PC-9 (cell line): Measurements from ENCODE around the gene PRMT5. TPM values are rescaled to one million over a fixed set of nuclear protein-coding genes. Genes with fewer than 3 reads are reported as not detected.

Source experiments
- BruUV-seq: library from RNA; stranded (reverse); fragments of 400-500 nt; replicated peaks from 2 replicates; lab custom pipeline; 2021; lab: Mats Ljungman, UMichigan
- CTCF ChIA-PET: fragments of 300-600 bp; sonication (Branson Sonifier 250); formaldehyde crosslinking; loops from one replicate; lab custom pipeline; 2022; ENCODE audit warnings: antibody characterized with exemption; lab: Charles Lee
- POLR2A ChIA-PET: fragments of 300-600 bp; sonication (Branson Sonifier 250); formaldehyde crosslinking; loops from one replicate; lab custom pipeline; 2022; ENCODE audit warnings: antibody characterized with exemption; ENCODE audit not compliant: unreplicated experiment; lab: Charles Lee
- DNase-seq, 2 experiments: peaks; one replicate each; pipeline versions ENCODE4 v3.0.0 to v3.0.0-alpha.2; 2015 to 2022; ENCODE audit warnings: mixed read lengths in 1 of 2
- H2AFZ ChIP-seq: fragments of 200-600 bp; sonication (generic); 2 replicates; pipeline ENCODE4 v1.8.1; 2017; ENCODE audit warnings: antibody characterized with exemption
- H3F3A ChIP-seq: fragments of 200-600 bp; sonication (generic); 2 replicates; pipeline ENCODE4 v1.8.1; 2017; ENCODE audit warnings: antibody characterized with exemption, mild to moderate bottlenecking, low read depth; ENCODE audit not compliant: insufficient read depth
- H3K27ac ChIP-seq: fragments of 200-600 bp; sonication (generic); 2 replicates; pipeline ENCODE4 v1.6.1; 2016; ENCODE audit warnings: mixed run types
- H3K27me3 ChIP-seq: fragments of 200-600 bp; sonication (generic); 2 replicates; pipeline ENCODE4 v1.6.1; 2016; ENCODE audit warnings: low read depth, mixed run types; ENCODE audit not compliant: insufficient read depth
- H3K36me3 ChIP-seq: fragments of 200-600 bp; sonication (generic); 2 replicates; pipeline ENCODE4 v1.6.1; 2016; ENCODE audit warnings: low read depth, mixed run types
- H3K4me1 ChIP-seq: fragments of 200-600 bp; sonication (generic); replicated peaks from 2 replicates; pipeline ENCODE4 v1.6.1; 2016; ENCODE audit warnings: mixed run types; ENCODE audit not compliant: insufficient read depth
- H3K4me2 ChIP-seq: fragments of 200-600 bp; sonication (generic); 2 replicates; pipeline ENCODE4 v1.6.1; 2017; ENCODE audit warnings: mixed run types
- H3K4me3 ChIP-seq: fragments of 200-600 bp; sonication (generic); 2 replicates; pipeline ENCODE4 v1.6.1; 2016; ENCODE audit warnings: mixed run types
- H3K79me2 ChIP-seq: fragments of 200-600 bp; sonication (generic); 2 replicates; pipeline ENCODE4 v1.6.1; 2017; ENCODE audit warnings: low read depth, mixed run types
- H3K9me2 ChIP-seq: fragments of 200-600 bp; sonication (generic); 2 replicates; pipeline ENCODE4 v1.8.1; 2017; ENCODE audit warnings: mild to moderate bottlenecking; ENCODE audit not compliant: insufficient read depth
- H3K9me3 ChIP-seq: fragments of 200-600 bp; sonication (generic); 2 replicates; pipeline ENCODE4 v1.8.1; 2016; ENCODE audit warnings: low read depth; ENCODE audit not compliant: insufficient read depth
- H4K20me1 ChIP-seq: fragments of 200-600 bp; sonication (generic); 2 replicates; pipeline ENCODE4 v1.8.1; 2017; ENCODE audit not compliant: insufficient read depth
- EZH2 ChIP-seq: fragments of 200-600 bp; sonication (generic); IDR thresholded peaks from 2 replicates; pipeline ENCODE4 v1.8.0; 2017; ENCODE audit warnings: antibody characterized with exemption, low read depth
- intact Hi-C: fragments of 100-400 bp; cut with micrococcal nuclease; formaldehyde crosslinking; loops from one replicate; pipeline ENCODE4 v1.10.0; 2022; ENCODE audit not compliant: unreplicated experiment
- total RNA-seq: library from RNA; stranded (reverse); gene quantifications from 2 replicates; pipeline ENCODE4 v1.2.3, GENCODE V29; 2021
- TF ChIP-seq, protein P1 (sequence below): fragments of 200-600 bp; sonication (generic); conservative IDR thresholded peaks from 2 replicates; pipeline ENCODE4 v1.6.1; 2017; ENCODE audit warnings: mixed run types, antibody characterized with exemption, mild to moderate bottlenecking, moderate library complexity

Gene PRMT5
- total RNA-seq, 1 experiment from 2014 or later, result 73.2 TPM

GRCh38 chr14:22910916-22911315 is 18.3 kb downstream of the PRMT5 start:
- H3K9me3 ChIP-seq, result no peaks in the 10 kb centered on the region
- no peaks in the 10 kb centered on the region for H3F3A ChIP-seq
- intact Hi-C loops, result no loop called here
- H3K4me3 ChIP-seq, result no peak overlapping the region
- no peaks in the 10 kb centered on the region for H3K4me1 ChIP-seq
- no peak overlapping the region for H2AFZ ChIP-seq
- no TSS peak for BruUV-seq
- no peaks in the 10 kb centered on the region for H3K27me3 ChIP-seq
- H3K4me2 ChIP-seq, result no peak overlapping the region
- DNase-seq, result no peak
- TF ChIP-seq EZH2, result no peak
- TF ChIP-seq, protein P1, sequence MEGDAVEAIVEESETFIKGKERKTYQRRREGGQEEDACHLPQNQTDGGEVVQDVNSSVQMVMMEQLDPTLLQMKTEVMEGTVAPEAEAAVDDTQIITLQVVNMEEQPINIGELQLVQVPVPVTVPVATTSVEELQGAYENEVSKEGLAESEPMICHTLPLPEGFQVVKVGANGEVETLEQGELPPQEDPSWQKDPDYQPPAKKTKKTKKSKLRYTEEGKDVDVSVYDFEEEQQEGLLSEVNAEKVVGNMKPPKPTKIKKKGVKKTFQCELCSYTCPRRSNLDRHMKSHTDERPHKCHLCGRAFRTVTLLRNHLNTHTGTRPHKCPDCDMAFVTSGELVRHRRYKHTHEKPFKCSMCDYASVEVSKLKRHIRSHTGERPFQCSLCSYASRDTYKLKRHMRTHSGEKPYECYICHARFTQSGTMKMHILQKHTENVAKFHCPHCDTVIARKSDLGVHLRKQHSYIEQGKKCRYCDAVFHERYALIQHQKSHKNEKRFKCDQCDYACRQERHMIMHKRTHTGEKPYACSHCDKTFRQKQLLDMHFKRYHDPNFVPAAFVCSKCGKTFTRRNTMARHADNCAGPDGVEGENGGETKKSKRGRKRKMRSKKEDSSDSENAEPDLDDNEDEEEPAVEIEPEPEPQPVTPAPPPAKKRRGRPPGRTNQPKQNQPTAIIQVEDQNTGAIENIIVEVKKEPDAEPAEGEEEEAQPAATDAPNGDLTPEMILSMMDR, result no peak
- no peaks in the 10 kb centered on the region for H3K9me2 ChIP-seq
- H3K36me3 ChIP-seq, result peaks cover 14% of the 10 kb centered on the region; the same call in 1 of the 2 replicates
- peaks cover 13% of the 10 kb centered on the region for H3K79me2 ChIP-seq
- H4K20me1 ChIP-seq, result no peaks in the 10 kb centered on the region
- H3K27ac ChIP-seq, result no peak overlapping the region
- ChIA-PET CTCF (no interaction called here), POLR2A (no interaction called here)

DNA sequence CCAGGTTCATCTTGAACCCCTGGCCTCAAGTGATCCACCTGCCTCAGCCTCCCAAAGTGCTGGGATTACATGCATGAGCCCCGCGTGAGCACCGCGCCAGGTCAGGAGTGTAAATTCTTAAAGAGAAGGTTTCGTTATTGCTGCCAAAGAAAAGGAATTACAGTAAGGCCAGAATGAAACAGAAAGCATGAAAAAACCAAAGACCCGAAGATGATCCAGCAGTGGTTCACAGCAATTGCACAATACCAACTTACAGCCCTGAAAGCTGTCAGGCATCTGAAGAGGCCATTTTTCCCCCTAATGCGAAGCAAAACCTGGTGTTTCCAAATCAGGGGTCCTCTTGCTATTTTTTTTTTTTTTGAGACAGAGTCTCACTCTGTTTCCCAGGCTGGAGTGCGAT is 20.6 kb downstream of the PRMT5 start:
- TF ChIP-seq, protein P1, result no peak
- no peak for TF ChIP-seq EZH2
- no peak for DNase-seq
- H3K36me3 ChIP-seq, result peaks cover 13% of the 10 kb centered on the region; the same call in 1 of the 2 replicates
- intact Hi-C loops, result no loop called here
- H3K4me2 ChIP-seq, result no peak overlapping the region
- H3K27ac ChIP-seq, result no peak overlapping the region
- POLR2A ChIA-PET, result no interaction called here
- peaks cover 7% of the 10 kb centered on the region; the same call in 1 of the 2 replicates for H3K4me1 ChIP-seq
- no peaks in the 10 kb centered on the region for H3K27me3 ChIP-seq
- H4K20me1 ChIP-seq, result no peaks in the 10 kb centered on the region
- H3K9me2 ChIP-seq, result no peaks in the 10 kb centered on the region
- H3K79me2 ChIP-seq, result no peaks in the 10 kb centered on the region
- no TSS peak for BruUV-seq
- no peak overlapping the region for H2AFZ ChIP-seq
- no peak overlapping the region for H3K4me3 ChIP-seq
- no peaks in the 10 kb centered on the region for H3K9me3 ChIP-seq
- CTCF ChIA-PET, result no interaction called here
- peaks cover 6% of the 10 kb centered on the region; the same call in 1 of the 2 replicates for H3F3A ChIP-seq

DNA sequence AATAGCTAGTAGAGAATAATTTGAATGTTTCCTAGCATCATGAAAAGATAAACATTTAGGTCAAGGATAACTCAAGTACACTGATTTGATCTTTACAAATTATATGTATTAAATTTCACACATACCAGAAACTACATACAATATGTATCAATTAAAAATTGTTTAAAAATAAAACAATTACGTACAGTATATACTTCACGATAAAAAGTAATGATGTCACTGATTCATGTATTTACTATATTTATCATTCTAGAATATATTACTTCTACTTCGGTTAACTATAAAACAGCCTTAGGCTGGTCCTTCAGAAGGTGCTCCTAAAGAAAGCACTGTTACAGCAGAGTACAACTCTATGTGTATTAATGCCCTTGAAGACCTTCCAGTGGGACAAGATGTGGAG is 21.7 kb downstream of the PRMT5 start:
- Histone ChIP-seq H3K4me2 (no peak overlapping the region), H3K9me3 (no peaks in the 10 kb centered on the region), H3K4me3 (no peak overlapping the region), H3K4me1 (peaks cover 15% of the 10 kb centered on the region), H3K27me3 (no peaks in the 10 kb centered on the region), H4K20me1 (no peaks in the 10 kb centered on the region), H3K79me2 (no peaks in the 10 kb centered on the region), H3K27ac (no peak overlapping the region), H3K9me2 (no peaks in the 10 kb centered on the region), H3K36me3 (peaks cover 13% of the 10 kb centered on the region; the same call in 1 of the 2 replicates), H3F3A (peaks cover 14% of the 10 kb centered on the region; the same call in 1 of the 2 replicates), H2AFZ (no peak overlapping the region)
- BruUV-seq, result no TSS peak
- DNase-seq, result no peak
- TF ChIP-seq EZH2, result no peak
- TF ChIP-seq, protein P1, result no peak
- POLR2A ChIA-PET, result interaction anchor here (0.6 kb wide), 1 partner anchor 9 kb away, joined by 3 read pairs; no protein-coding TSS in a partner anchor
- CTCF ChIA-PET, result interaction anchor here (0.7 kb wide), 1 partner anchor 327 kb away, joined by 4 read pairs; no protein-coding TSS in a partner anchor
- intact Hi-C loops, result no loop called here
